HG02642 (cell line): ENCODE measurements around the gene RERE.

Experiments used
- ATAC-seq: cut with Tn5 transposase; IDR thresholded peaks from one replicate; pipeline ENCODE4 v1.9.1; 2021; ENCODE audit warnings: mild to moderate bottlenecking; ENCODE audit not compliant: unreplicated experiment, poor library complexity

Gene RERE

DNA sequence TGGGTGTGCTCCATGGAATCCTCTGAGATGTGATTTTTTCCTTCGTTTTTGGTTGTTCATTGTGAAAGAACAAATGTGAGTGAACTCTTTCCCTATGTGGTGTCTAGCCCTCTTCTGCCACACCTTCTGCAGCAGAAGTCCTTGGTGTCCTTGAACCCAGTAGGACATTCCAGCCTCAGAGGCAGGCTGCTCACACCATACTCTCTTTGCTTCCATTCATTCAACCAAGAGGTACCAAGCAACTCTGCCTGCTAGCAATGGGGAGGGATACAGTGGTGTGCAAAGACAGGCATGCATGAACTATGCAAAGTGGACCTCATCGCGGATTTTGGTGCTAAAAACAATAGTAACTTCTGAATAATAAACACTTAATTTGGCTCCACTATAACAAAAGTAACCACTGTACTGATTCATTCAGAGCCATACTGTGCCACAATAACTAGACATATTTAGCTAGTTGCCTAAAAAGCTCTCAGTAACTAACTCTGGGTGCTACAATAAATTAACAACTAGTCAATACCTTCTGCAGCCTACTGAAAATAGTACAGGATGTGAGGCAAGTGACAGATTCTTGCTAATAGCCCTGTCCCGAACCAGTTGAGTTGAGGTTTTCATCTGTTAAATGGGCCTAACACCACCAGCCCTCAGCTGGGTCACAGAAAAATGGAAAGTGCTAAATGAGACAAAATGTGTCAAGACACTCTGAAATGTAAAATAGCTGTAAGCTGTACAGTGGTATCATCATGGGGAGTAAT is 344.1 kb downstream of the RERE start:
- ATAC-seq: no peak

DNA sequence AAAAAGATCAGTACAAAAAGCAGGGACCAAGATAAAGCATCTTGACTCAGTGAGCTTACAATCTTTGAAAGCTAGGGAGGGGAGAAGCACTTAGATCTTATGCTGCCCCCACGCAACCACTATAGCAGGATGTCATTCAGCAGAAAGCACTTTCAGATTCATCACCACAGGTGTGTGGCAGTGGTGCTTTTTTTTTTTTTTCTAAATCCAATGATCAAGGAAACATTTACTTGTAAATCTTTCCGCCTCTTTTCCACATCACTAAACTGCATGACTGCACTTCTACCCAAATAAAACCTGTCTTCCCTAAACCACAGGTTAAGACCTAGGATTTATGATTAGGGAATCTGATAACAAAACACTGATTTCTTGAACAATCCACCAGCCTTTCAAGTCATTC is 344.8 kb downstream of the RERE start:
- ATAC-seq: no peak

DNA sequence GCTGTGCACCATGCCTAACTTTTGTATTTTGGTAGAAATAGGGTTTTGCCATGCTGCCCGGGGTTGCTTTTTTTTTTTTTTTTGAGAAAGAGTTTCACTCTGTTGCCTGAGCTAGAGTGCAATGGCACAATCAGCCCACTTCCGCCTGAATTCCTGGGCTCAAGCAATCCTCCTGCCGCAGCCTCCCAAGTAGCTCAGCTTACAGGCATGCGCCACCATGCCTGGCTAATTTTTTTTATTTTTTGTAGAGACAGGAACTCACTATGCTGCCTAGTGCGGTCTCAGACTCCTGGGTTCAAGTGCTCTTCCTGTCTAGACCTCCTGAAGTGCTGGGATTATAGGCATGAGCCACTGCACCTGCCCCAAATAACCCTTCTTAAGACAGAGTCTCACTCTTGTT is 346.0 kb downstream of the RERE start:
- no peak for ATAC-seq

DNA sequence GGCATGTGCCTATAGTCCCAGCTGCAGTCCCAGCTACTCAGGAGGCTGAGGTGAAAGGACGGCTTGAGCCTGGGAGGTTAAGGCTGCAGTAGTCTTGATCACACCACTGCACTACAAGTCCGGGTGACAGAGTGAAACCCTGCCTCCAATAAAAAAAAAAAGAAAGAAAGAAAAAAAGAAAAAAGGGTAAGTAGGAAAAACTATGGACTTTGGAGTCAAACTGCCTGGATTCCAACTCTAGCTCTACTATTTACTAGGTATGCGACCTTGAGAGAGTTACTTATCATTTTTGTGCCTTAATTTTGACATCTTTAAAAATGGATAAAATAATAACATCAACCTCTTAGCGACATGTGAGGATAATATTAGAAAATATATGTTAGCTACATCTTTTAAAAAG is 348.7 kb downstream of the RERE start:
- no peak for ATAC-seq

DNA sequence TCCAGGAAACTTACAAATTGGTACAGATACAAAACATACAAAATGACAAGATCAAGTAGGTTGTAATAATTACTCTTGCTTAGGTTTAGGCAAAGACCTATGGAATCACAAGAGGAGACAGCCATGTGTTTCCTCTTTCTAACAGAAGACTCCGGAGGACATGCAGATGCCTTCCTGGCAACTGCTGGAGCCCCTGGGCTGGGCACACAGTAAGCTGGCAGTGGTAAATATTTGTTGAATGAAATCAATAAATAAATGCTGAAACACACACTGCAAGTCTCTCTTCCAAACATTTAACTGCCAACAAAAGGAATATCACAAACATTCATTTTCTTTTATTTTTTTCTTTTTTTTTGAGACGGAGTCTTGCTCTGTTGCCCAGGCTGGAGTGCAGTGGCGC is 350.1 kb downstream of the RERE start:
- no peak for ATAC-seq

DNA sequence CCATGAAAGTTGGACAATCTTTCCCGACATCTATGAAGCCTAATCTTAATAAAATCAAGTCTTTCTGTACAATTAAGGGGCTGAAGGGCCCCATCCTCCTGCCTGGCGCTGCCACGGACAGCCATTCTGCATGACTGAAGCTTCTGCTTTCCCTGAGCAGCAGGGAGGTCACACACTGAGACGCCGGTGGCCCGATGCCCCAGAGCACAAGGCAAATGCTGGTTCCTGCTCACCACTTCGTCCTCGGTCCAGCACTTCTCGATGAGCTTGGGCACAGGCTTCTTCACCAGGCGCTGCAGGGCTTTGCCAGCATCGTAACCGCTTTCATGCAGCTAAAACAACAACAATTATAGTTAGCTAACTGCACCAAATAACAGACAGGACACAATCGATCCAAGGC is 351.7 kb downstream of the RERE start:
- ATAC-seq: no peak

DNA sequence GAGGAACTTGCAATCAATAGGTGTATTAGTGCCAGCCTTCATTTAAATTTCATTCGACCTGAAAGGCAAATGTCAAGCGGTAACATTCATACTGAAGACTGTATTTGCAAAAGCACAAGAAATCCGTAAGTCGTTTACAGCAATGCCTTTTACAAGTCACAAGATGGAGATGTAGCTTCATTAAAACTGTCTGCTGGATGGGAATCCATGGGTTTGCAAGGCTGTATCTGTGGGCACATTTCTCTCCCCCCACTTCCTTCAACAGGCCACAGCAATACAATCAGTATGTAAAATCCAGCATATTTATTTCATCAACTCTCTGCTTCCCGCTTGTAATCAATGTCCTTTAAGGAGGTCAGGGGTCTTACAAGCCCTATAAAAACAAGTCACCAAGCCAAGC is 352.4 kb downstream of the RERE start:
- no peak for ATAC-seq

DNA sequence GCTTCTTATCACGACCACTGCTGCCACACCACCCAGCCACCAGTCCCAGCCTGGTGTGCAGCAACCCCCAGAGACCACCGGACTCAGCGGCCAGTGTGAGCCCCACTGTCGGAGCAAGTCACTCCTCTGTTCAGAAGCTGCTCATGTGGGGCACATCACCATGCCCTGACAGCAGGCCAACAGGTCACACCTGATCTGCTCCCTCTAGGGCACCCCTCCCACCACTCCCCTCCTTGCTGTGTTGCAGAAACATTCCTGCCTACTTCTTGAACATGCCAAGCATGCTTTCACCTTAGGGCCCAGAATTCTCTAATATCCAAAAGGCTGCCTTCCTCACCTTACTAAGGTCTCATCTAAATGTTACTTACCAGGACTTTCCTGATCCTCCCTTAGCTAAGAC is 353.1 kb downstream of the RERE start:
- no peak for ATAC-seq

DNA sequence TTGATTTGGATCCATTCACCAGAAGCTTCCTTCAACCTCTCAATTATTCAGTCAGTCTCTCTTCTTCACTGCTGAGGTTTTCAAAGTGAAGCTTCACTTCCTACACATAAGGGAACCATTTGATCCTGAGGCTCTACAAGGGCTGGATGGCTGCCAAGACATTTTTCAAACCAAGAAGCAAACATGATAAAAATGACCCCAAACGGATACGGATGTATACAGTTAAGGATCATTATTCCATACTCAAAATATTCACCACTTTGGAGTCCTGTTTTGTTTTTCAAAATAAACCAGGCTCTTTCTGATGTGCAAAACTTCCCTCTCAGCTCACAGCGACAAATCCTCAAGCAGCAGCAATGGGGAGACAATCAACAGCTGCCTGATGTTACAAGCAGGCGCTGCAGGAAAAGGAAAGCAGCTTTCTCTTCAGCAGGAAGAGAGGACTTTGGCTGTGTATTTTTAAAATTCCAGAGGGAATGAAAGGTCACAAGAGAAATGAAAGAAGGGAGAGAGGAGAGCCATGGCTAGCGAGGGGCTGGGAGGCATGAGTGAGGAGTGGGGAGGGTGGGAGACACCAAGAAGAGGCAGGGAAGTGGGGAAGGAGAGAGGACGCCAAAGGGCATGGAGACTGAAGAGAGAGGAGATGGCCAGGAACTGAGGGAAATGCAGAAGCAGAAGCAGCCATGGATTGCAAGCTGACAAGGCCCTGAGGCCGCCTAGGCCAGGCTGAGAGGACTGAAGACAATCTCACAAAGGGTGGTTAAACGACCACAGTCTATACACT is 354.1 kb downstream of the RERE start:
- no peak for ATAC-seq

DNA sequence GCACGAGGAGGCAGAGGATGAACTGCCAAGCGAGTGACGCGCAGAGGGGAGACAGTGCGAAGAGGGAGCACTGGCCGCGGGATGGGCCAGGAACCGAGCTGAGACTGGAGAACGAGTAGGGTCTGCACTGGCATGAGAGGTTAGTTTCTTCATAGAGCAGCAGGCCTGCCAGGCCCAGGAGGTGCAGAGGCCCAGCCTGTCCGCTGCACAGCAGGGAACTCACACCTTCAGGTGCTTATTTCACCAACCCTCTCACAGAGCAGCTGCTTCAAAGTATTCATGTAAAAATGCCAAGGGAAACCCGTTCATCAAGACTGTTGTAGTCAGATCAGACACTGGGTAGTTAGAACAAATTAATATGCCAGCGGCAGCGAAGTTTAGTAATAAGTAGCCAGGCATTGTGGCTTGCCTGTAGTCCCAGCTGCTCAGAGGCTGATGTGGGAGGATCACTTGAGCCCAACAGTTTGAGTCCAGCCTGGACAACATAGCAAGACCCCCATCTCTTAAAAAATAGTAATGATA is 355.0 kb downstream of the RERE start:
- ATAC-seq: no peak

DNA sequence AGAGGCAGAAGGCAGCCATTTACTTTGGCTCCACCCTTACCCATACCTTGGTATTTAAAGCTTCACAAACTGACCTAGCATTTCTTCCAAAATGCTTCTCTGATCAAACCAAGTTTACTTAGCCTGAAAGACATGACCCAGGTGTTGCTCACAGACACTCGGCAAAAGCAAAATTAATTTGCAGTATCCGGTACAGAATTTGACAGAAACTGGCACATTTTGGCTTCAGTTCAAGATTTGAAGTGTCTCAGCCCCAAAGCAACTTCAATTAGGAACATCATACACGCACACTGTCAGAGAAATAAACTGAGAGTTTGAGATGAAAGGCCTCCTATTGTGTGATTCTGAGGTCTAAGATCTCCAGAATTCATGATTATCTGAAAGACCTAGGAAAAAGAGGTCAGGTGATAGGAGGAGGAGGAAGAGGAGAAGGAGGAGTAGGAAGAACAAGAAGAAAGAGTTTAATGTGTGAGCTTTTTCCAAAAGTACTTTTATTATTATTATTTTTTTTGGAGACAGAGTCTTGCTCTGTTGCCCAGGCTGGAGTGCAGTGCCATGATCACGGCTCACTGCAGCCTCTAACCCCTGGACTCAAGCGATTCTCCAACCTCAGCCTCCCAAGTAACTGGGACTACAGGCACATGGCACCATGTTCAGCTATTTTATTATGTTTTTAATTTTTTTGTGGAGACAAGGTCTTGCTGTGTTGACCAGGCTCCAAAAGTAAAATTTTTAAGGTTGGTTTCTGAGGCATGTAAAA is 355.9 kb downstream of the RERE start:
- no peak for ATAC-seq

DNA sequence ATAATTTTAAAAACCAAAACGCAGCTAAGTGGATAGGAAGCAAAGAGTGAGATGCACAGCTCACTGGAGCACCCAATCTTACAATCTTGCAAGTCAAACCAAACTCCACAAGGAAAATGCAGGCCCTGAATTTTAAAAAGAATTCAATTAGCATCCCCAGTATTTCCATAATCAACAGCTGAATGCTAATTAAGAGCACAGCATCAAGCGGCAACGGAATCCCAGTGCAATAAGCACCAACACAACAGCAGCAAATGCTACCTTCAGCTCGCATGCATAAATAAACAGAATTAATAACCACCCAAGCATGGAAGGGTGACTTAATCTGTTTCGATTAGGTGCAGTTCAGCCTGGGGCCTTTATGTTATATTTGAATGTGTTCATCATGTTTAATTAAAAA is 356.7 kb downstream of the RERE start:
- no peak for ATAC-seq

DNA sequence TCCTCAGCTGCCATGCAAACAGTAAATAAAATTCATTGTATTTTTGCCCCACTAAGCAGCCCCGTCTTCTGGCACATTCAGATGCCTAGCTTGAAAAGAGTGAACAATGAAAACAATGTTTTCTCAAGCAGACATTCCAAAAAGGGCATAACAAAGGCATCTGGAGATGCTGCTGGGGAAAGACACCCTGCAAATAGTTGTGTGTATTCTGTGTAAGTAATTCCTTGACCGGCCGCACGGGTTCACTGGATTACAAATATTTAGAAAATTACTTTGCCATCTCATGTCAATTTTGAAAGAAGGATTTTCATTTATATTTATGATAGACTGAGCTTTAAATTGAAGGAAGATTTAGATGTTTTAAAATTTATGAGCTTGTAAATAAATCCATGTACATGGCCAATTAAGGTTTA is 357.3 kb downstream of the RERE start:
- no peak for ATAC-seq

DNA sequence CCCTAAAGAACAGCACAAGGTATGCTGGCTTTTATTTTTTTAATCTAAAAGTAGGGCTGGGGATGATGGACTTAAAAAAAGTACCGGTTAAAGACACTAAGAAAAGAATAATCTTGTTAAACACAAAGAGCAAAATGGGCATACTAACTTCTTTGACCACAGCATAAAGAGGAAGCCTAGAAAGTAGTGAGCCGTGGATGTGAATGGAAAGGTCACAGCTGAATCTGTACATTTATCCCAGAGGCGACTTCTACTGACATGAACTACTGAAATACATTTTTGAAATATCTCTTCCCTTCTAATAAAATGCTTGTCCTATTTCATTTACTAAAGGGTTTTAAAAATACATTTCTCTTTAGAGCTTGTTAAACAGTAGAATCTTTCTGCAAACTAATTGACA is 358.8 kb downstream of the RERE start:
- no peak for ATAC-seq

DNA sequence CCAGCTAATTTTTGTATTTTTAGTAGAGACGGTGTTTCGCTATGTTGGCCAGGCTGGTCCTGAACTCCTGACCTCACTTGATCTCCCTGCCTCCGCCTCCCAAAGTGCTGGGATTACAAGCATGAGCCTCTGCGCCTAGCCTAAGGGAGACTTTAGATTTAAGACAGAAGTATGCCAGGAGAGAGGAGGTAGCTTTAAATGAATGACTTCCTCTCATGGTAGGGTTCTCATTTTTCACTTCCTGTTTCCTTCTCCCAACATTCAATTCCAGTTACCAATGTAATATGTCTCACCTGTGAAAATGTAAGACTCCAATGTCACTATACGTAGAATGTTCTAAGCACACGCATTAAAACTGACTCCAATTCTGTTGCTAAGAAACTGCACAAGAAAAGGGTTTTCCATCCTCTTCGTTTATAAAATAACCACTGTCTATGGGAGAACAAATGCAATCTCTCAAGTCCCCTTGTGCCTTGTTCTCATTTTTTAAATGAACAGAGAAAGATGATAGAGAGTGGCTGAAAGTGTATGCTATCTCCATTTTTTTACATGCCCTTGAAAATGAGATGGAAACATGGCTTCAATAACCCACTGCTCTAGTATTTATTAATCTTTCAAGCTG is 359.6 kb downstream of the RERE start:
- ATAC-seq: no peak

DNA sequence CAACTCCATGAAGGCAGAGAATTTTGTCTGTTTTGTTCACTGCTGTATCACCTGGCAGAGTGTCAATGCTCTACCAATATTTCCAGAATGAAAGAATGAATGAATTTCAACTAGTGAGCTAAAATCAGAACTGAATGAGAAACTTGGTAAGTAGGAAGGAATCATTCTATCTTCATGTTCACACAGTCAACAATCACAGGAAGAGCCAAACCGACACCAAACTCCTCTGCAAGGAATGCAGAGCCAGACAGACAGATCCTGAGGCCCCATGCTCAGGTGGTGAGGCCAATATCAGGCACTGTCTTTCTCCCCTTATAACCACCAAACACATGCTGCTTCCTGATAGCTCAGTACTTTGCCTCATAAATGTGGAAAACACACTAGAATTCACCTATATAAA is 360.4 kb downstream of the RERE start:
- ATAC-seq: no peak

DNA sequence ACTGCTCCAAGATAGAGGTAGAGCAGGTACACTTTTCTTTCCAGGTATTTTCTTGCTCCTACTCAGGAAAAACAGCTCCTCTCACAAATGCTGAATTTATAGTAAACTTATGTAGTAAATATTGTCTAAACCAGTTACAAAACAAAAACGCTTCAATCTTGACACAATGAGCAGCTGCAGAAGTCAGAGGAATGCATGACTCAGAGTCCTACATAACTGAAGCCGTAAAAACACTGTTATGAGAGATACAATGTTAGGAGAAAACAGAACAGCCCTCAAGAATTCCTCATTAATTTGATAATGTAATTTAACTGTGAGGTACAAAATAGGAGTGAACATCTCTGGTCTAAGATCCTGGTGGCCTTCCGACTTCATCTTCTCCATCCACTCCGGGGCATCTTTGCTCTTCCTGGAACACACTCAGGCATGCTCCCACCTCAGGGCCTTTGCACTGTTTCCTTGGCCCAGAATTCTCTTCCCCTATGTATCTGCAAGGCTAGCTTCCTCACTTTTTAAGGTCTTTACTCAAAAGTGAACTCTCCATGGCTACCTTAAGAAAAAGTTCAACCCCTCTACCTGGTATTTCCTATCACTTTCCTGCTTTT is 361.0 kb downstream of the RERE start:
- no peak for ATAC-seq

DNA sequence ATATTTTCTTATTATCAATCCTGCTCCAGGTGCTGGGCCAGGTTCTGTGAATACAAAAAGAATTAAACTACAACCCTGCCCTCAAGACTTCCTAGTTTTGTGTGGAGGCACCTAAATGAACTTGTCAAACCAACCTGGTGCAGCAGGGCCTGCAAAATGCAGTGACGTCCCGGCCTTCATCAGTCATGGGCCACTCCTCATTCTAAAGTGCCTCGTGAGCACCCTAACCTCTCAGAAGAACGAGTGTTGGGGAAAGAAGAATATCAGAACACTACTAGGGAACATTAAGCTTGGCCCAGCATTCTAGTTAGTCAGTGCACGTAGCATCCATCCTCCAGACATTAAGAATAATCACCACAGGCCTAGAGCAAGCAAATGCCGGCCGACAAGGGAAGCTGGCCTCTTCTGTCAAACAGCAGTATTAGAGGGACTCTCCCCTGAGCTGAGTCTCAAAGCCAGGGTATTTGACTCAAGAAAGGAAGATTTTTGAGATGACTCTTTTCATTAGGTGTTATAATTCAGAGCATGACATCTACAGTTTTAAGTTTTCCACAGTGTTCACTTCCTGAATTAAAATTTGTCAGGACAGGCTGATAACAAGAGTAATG is 361.6 kb downstream of the RERE start:
- no peak for ATAC-seq

DNA sequence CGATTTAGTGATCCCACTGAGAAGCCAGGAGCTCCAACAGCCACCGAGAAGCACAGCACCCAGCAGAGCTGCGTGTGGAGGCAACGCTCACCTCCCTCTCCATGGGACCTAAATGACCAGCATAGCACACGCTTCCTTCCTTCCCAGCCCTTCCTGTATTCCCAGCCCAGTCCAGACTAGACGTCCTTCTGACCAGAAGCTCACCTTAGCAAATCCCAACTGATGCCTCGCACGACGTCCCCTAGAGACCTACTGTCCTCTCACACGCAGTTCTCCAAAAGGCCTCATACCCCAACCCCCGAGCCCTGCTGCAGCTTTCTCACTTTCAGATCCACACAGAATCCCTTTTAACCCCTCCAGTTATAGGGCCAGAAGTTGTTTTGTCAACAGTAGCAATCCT is 367.1 kb downstream of the RERE start:
- ATAC-seq: no peak
